ENCODE results near the gene PARD3B.

Gene PARD3B

GRCh38 chr2:204667990-204668389 lies 122.7 kb downstream of the PARD3B start:
- DNase-seq: no peak
- TF ChIP-seq GATA1 (IDR thresholded peaks at IDR 0.05; ENCODE audit: low read depth, low read length) (no peak), POLR2A (IDR thresholded peaks at IDR 0.05; ENCODE audit: low read length) (no peak)

GRCh38 chr2:204669382-204669781 lies 124.1 kb downstream of the PARD3B start:
- TF ChIP-seq POLR2A (IDR thresholded peaks at IDR 0.05; ENCODE audit: low read length) (no peak), GATA1 (IDR thresholded peaks at IDR 0.05; ENCODE audit: low read depth, low read length) (no peak)

GRCh38 chr2:204670124-204670523 lies 124.8 kb downstream of the PARD3B start:
- TF ChIP-seq GATA1 (IDR thresholded peaks at IDR 0.05; ENCODE audit: low read depth, low read length) (no peak), POLR2A (IDR thresholded peaks at IDR 0.05; ENCODE audit: low read length) (no peak)
- DNase-seq: no peak

More at GRCh38 chr2:204669382-204669781, 124.1 kb downstream of the PARD3B start:
- DNase-seq: no peak

- TF ChIP-seq POLR2A (IDR thresholded peaks at IDR 0.05; ENCODE audit: low read length) (no peak), GATA1 (IDR thresholded peaks at IDR 0.05; ENCODE audit: low read depth, low read length) (no peak)
- no peak for DNase-seq
Observed at GRCh38 chr2:204670756-204671155, 125.5 kb downstream of the PARD3B start.

GRCh38 chr2:204672772-204673171 lies 127.5 kb downstream of the PARD3B start:
- no peak for TF ChIP-seq POLR2A (IDR thresholded peaks at IDR 0.05; ENCODE audit: low read length)
- no peak for TF ChIP-seq GATA1 (IDR thresholded peaks at IDR 0.05; ENCODE audit: low read depth, low read length)
- no peak for DNase-seq

- TF ChIP-seq POLR2A (IDR thresholded peaks at IDR 0.05; ENCODE audit: low read length): no peak
- TF ChIP-seq GATA1 (IDR thresholded peaks at IDR 0.05; ENCODE audit: low read depth, low read length): no peak
- no peak for DNase-seq
Observed at GRCh38 chr2:204673877-204674276, 128.6 kb downstream of the PARD3B start.

- no peak for DNase-seq
- TF ChIP-seq GATA1 (IDR thresholded peaks at IDR 0.05; ENCODE audit: low read depth, low read length) (no peak), POLR2A (IDR thresholded peaks at IDR 0.05; ENCODE audit: low read length) (no peak)
Observed at GRCh38 chr2:204678031-204678430, 132.8 kb downstream of the PARD3B start.

GRCh38 chr2:204680576-204680975 lies 135.3 kb downstream of the PARD3B start:
- TF ChIP-seq GATA1 (IDR thresholded peaks at IDR 0.05; ENCODE audit: low read depth, low read length) (no peak), POLR2A (IDR thresholded peaks at IDR 0.05; ENCODE audit: low read length) (no peak)
- no peak for DNase-seq

GRCh38 chr2:204681412-204681811 lies 136.1 kb downstream of the PARD3B start:
- no peak for DNase-seq
- TF ChIP-seq GATA1 (IDR thresholded peaks at IDR 0.05; ENCODE audit: low read depth, low read length): no peak
- no peak for TF ChIP-seq POLR2A (IDR thresholded peaks at IDR 0.05; ENCODE audit: low read length)

- no peak for DNase-seq
- no peak for TF ChIP-seq GATA1 (IDR thresholded peaks at IDR 0.05; ENCODE audit: low read depth, low read length)
- no peak for TF ChIP-seq POLR2A (IDR thresholded peaks at IDR 0.05; ENCODE audit: low read length)
Observed at GRCh38 chr2:204683384-204683783, 138.1 kb downstream of the PARD3B start.

GRCh38 chr2:204686406-204686805 lies 141.1 kb downstream of the PARD3B start:
- no peak for DNase-seq
- TF ChIP-seq GATA1 (IDR thresholded peaks at IDR 0.05; ENCODE audit: low read depth, low read length): no peak

- no peak for TF ChIP-seq GATA1 (IDR thresholded peaks at IDR 0.05; ENCODE audit: low read depth, low read length)
- TF ChIP-seq POLR2A (IDR thresholded peaks at IDR 0.05; ENCODE audit: low read length): no peak
- DNase-seq: no peak
Observed at GRCh38 chr2:204687776-204688175, 142.5 kb downstream of the PARD3B start.

- DNase-seq: peak; percentile 18 to 47
- no peak for TF ChIP-seq POLR2A (IDR thresholded peaks at IDR 0.05; ENCODE audit: low read length)
- no peak for TF ChIP-seq GATA1 (IDR thresholded peaks at IDR 0.05; ENCODE audit: low read depth, low read length)
Observed at GRCh38 chr2:204691911-204692510, 146.7 kb downstream of the PARD3B start.

- TF ChIP-seq GATA1 (IDR thresholded peaks at IDR 0.05; ENCODE audit: low read depth, low read length): no peak
- TF ChIP-seq POLR2A (IDR thresholded peaks at IDR 0.05; ENCODE audit: low read length): no peak
- DNase-seq: no peak
Observed at GRCh38 chr2:204692790-204693189, 147.5 kb downstream of the PARD3B start.

- TF ChIP-seq POLR2A (IDR thresholded peaks at IDR 0.05; ENCODE audit: low read length): no peak
- no peak for TF ChIP-seq GATA1 (IDR thresholded peaks at IDR 0.05; ENCODE audit: low read depth, low read length)
- no peak for DNase-seq
Observed at GRCh38 chr2:204693262-204693661, 148.0 kb downstream of the PARD3B start.

- no peak for DNase-seq
Observed at GRCh38 chr2:204695506-204695905, 150.2 kb downstream of the PARD3B start.

More at GRCh38 chr2:204695506-204695905, 150.2 kb downstream of the PARD3B start:
- TF ChIP-seq POLR2A (IDR thresholded peaks at IDR 0.05; ENCODE audit: low read length) (no peak), GATA1 (IDR thresholded peaks at IDR 0.05; ENCODE audit: low read depth, low read length) (no peak)

All from erythroblast (primary cell).